Natural killer cell treated with Interleukin-12 subunit alpha and Interleukin-12 subunit beta and Interleukin-15 and Interleukin-18, amount 100 ng/mL, for 72 hours (primary cell): ENCODE results near the gene PCGF3. TPM values are rescaled to one million over a fixed set of nuclear protein-coding genes. Genes with fewer than 3 reads are reported as not detected.
A peak's percentile ranks its signal among the peaks of the same experiment; 100 is the strongest.

Experiments used
- ATAC-seq, 2 donors: fragments of 150-1000 bp; cut with Tn5 transposase in 1 of 2; sonication (Bioruptor Pico), chemical (Tn5 transposase) in 1 of 2; 2 replicates each; pipeline ENCODE4 v1.10.0; 2021
- DNase-seq: peaks from one replicate; pipeline ENCODE4 v3.0.0; 2022; ENCODE audit warnings: low spot score
- H3K27ac Mint-ChIP-seq, 2 donors: 1 replicate in 1 of 2; 2 replicates in 1 of 2; pipeline ENCODE4 v1.8.0; 2022; ENCODE audit warnings: mixed read lengths in 2 of 2, mild to moderate bottlenecking in 1 of 2, moderate library complexity in 1 of 2
- H3K27me3 Mint-ChIP-seq, 2 donors: 1 replicate in 1 of 2; 2 replicates in 1 of 2; pipeline ENCODE4 v1.8.0; 2022; ENCODE audit warnings: mixed read lengths in 2 of 2
- H3K36me3 Mint-ChIP-seq: one replicate; pipeline ENCODE4 v1.8.0; 2022; ENCODE audit warnings: mixed read lengths
- H3K4me1 Mint-ChIP-seq, 2 donors: 1 replicate in 1 of 2; 2 replicates in 1 of 2; pipeline ENCODE4 v1.8.0; 2022; ENCODE audit warnings: low read depth in 2 of 2, mixed read lengths in 2 of 2, mild to moderate bottlenecking in 1 of 2
- H3K4me3 Mint-ChIP-seq: one replicate; pipeline ENCODE4 v1.8.0; 2022; ENCODE audit warnings: mixed read lengths
- H3K9me3 Mint-ChIP-seq: 2 replicates; pipeline ENCODE4 v1.8.0; 2022; ENCODE audit warnings: mixed read lengths
- total RNA-seq, 2 donors: library from RNA; stranded (reverse); gene quantifications; one replicate each; pipeline ENCODE4 v1.2.3, GENCODE V29; 2022

Gene PCGF3
- total RNA-seq, 2 donors from 2014 or later, result 50.6 to 54.3 TPM

DNA sequence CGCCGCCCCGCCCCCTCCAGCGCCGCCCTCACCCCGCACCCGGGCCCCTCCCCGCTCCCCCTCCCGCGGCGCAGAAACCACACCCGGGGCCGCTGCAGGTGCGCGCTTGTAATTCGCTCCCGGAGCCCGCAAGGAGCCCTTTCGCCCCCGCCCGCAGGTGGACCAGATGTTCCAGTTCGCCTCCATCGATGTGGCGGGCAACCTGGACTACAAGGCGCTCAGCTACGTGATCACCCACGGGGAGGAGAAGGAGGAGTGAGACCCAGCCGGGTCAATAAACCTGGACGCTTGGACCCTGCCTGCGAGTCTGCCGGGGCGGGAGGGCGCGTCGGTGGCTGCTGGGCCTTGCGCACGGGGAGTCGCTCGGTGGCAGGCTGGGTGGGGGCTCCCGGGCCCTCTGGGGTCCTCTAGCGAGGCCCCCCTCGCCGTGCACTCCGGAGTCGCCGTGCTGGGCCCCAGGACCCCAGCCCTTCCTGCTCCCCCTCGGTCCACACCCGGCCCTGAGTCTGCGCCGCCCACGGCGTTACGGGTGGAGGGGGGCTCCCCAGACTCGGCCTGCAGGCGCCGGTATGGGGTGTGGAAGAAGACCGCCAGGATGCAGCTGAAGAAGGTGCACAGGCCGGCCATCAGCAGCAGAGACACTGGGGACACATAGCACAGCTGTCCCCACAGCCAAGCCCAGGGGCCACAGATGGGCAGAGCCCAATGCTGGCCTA is 23.7 kb upstream of the PCGF3 start:
- H3K36me3 Mint-ChIP-seq, result no peaks in the 10 kb centered on the region
- DNase-seq, result no peak

DNA sequence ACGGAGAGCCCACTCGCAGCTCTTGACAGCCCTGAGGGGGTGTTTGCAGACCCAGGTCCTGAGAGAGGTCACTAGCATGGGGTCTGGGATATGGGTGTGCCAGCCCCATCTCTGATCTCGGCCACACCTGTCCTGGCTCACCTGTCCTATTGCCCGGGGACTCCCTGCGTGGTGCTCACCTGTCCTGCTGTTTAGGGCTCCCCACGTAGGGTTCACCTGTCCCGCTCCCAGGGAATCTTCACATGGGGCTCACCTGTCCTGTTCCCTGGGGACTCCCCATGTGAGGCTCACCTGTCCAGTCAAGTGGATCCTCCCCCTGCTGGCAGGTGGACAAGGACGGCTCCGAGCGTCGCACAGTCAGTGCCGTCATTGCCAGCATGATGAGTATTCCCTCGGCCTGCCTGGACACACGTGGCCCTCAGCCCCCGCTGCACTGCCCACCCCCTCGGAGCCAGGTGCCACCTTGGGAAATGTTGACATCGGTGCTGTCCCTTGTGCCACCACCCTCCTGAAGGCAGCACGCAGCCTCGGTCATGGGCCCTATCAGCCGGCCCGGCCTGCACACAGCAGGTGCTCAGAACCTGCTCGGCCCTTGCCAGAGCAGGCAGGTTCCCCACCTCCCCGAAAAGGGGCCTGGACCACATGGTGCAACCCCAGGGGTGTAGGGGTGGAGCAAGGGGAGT is 23.0 kb upstream of the PCGF3 start:
- H3K36me3 Mint-ChIP-seq, result no peaks in the 10 kb centered on the region
- peaks cover 5 to 23% of the 10 kb centered on the region in 2 donors for H3K4me1 Mint-ChIP-seq
- no peaks in the 10 kb centered on the region for H3K27me3 Mint-ChIP-seq
- no peaks in the 10 kb centered on the region for H3K9me3 Mint-ChIP-seq
- peak overlapping the region; percentile 25 for H3K4me3 Mint-ChIP-seq
- DNase-seq (no peak), ATAC-seq (no peak)
- H3K27ac Mint-ChIP-seq, result no peak overlapping the region

More for the DNA sequence above, 23.7 kb upstream of the PCGF3 start:
- Mint-ChIP-seq H3K4me1 (peaks cover 5 to 22% of the 10 kb centered on the region in 2 donors), H3K27me3 (no peaks in the 10 kb centered on the region), H3K27ac (no peak overlapping the region), H3K9me3 (no peaks in the 10 kb centered on the region), H3K4me3 (no peak overlapping the region)
- ATAC-seq, result peak; percentile 1 to 8

DNA sequence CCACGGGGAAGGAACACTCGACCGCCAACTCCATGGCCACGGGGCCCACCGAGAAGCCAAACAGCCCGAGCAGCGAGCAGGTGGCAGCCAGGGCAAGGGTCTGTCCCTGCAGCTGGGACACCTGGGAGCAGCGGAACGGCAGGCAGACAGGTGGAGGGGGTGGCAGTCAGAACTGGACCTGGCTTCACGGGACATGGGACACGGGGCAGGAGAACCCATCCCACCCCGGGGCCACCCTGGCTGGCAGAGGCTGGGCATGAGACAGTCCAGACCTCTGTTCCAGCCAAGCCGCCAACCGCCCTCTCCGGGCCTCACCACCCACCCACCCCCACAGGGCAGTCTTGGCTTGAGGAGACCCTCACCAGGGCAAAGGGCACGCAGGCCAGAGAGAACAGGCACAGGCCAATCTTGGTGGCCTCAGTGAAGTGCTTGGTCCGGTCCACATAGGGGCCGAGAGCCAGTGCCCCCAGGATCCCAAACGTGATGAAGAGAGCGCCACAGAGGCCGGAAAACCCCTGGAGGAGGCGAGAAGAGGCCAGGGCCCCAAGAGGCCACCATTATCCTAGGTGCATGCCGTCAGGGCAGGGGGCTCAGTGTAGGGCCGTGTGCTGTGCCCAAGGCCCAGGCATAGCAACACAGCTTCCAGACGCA is 22.3 kb upstream of the PCGF3 start:
- Mint-ChIP-seq H3K27me3 (no peaks in the 10 kb centered on the region), H3K4me3 (no peak overlapping the region), H3K27ac (no peak overlapping the region), H3K36me3 (no peaks in the 10 kb centered on the region), H3K4me1 (peaks cover 5 to 28% of the 10 kb centered on the region in 2 donors), H3K9me3 (no peaks in the 10 kb centered on the region)
- ATAC-seq (no peak), DNase-seq (no peak)

DNA sequence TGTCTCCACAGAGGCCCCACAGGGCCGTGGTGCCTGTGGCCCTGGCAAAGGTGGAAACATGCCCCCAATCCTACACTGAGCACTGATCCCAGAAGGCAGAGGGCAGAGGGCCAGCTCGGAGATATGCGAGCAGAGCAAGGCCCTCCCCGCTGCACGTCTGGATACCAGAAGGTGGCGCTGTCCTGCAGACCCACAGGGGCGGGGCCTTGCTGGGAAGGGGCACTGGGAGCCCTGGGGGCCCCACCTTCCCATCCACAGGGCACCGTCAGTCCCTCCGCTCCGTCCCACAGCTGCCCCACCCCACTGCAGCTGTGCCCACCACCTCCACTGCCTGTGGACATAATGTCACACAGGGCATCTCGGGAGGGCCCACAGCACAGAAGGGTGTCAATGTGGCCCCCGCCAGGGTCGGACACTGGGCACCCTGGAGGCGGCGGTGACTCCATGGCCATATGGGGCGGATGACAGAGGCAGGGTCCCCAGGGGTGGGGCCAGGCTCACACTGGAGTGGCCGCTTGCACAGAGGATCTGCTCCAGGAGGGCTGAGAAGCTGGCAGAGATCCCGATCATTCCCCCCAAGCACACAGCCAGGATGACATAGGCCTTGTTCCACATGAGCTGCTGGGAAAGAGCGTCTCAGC is 21.5 kb upstream of the PCGF3 start:
- no peaks in the 10 kb centered on the region for H3K27me3 Mint-ChIP-seq
- DNase-seq (no peak), ATAC-seq (no peak)
- H3K36me3 Mint-ChIP-seq, result no peaks in the 10 kb centered on the region
- no peak overlapping the region for H3K4me3 Mint-ChIP-seq
- H3K9me3 Mint-ChIP-seq, result no peaks in the 10 kb centered on the region
- no peak overlapping the region for H3K27ac Mint-ChIP-seq
- peaks cover 5 to 28% of the 10 kb centered on the region in 2 donors for H3K4me1 Mint-ChIP-seq

DNA sequence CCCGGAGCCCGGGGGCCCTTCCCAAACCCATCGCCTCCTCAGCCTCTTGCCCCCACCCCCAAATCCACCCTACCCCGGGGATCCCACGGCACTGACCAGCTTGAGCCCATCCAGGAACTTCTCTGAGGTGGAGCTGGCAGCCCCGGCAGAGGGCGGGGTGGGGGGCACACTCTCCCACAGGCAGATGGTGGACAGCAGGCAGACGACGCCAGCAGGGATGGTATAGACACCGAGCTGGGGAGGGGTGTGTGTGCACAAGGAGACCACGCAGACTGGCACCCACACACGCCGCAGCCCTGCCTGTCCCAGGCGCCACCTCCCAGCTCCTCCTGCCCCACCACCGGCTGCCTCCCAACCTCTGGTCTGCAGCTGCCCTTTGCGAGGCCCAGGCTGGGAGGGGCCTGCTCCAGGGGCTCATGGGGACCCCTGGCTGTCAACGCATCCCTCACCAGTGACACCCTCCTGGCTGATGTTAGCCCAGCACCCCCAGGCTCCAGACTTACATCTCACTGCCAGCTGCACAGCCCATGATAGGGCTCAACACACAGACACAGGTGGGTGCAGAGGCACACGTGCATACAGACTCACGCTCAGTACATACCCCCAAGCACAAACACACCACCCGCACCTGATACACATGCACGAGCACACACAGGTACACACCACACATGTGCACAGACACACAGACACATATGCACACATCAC is 20.9 kb upstream of the PCGF3 start:
- no peak overlapping the region for H3K4me3 Mint-ChIP-seq
- no peaks in the 10 kb centered on the region for H3K27me3 Mint-ChIP-seq
- H3K27ac Mint-ChIP-seq, result peak overlapping the region in 1 of 2 donors; percentile 20
- no peaks in the 10 kb centered on the region for H3K9me3 Mint-ChIP-seq
- no peak for ATAC-seq
- H3K36me3 Mint-ChIP-seq, result no peaks in the 10 kb centered on the region
- peaks cover 5 to 27% of the 10 kb centered on the region in 2 donors for H3K4me1 Mint-ChIP-seq
- no peak for DNase-seq

DNA sequence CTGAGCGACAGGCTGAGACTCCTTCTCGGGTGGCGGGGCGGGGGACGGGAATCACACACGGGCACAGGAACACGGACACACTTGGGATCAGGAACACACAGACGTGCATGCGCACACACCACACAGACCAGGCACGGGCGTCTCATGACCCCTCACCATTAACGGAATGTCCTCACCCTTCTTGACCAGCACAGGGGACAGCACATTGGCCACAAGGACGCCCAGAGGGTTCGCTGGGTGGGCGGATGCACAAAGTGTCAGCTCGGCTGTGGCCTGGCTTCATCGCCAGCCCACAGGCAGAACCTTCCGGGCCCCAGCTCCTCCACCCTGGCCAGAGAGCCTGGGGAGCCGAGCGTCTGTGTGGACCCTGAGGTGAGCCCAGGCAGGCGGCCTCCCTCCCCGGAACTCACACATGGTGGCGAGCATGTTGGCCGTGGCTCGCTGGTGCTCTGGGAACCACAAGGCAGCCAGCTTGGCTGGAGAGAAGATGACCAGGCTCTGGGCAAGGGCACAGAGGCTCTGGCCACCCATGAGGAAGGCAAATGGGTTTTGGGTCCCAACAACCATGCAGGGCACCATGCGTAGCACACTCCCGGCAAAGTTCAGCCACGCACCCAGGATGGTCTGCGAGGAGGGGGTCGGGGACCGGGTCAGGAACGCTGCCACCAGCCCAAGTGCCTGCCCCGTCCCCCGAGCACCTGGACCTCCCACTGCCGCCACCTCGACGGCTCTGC is 19.8 kb upstream of the PCGF3 start:
- ATAC-seq, result no peak
- no peak for DNase-seq
- Mint-ChIP-seq H3K4me1 (peaks cover 5 to 21% of the 10 kb centered on the region in 2 donors), H3K36me3 (no peaks in the 10 kb centered on the region), H3K9me3 (no peaks in the 10 kb centered on the region), H3K27ac (no peak overlapping the region), H3K27me3 (no peaks in the 10 kb centered on the region), H3K4me3 (no peak overlapping the region)

DNA sequence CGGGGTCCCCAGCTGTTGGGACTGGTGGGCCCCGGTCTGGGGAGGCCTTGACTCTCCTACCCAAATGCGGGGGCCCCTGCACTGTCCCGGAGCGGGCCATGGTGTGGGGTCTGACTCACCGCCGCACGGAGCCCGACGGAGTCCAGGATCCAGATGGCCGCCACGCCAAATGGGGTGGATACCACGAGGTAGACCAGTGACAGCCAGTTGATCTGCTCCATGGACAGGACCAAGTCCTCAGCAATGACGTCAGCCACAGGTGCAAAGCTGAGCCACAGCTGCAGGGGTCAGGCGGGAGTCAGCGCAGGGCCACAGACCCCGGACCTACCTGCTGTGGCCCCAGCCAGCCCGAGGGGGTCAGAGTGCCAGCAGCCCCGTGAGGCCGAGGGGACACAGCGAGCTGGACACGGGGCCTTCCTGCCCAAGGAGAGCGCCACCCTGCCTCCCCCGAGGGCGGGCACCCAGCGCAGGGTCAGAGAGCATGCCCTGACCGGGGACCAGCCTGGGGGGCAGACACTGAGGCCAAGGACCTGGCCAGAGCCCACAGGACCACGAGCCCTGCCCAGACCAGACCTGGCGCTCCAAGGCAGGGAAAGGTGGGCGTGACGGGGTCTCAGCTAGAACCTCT is 19.1 kb upstream of the PCGF3 start:
- DNase-seq (no peak), ATAC-seq (no peak)
- Mint-ChIP-seq H3K27ac (no peak overlapping the region), H3K36me3 (no peaks in the 10 kb centered on the region), H3K4me3 (no peak overlapping the region), H3K27me3 (no peaks in the 10 kb centered on the region), H3K9me3 (no peaks in the 10 kb centered on the region), H3K4me1 (peaks cover 5 to 20% of the 10 kb centered on the region in 2 donors)

DNA sequence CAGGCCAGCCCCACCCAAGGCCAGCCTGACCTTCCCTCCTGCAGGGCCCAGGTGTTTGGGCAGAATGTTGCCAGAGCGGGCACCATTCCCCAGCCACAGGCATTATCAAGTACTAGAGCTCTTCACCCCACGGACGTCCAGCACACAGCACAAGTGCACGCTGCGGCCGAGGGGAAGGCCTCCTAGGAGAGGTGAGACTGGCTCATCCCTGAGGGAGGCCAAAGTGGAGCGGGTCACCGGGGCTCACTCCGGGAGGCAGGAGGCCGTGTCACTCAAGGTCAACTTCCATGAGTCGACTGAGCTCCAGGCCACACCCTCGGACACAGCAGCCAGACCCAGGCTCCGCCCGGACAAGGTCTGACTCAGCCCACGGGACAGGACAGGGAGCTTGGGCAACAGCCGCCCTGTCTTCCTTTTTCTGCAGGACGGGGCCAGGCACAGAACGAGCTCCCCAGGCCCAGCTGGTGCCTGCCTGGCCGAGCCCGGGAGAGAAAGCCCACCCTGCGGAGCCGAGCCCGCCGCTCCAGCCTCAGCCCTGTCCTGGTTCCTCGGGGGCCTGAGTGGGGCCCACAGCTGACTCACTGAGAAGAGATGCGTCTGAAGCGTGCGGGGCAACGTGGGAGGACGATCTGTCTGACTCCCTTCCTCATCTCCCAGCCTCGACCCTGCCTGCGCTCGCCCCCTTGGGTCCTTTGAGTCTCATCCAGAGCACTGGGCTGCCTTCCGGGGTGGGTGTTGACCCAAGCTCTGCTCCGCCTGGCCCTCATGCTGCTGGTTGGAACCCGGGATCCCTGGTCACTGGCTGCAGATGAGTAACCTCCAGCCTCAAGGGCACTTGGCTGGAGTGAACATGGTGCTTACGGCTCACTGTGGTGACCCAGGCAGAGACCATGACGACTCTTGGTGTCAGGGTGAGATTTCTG is 18.3 kb upstream of the PCGF3 start:
- ATAC-seq, result no peak
- DNase-seq, result no peak
- no peaks in the 10 kb centered on the region for H3K9me3 Mint-ChIP-seq
- H3K27me3 Mint-ChIP-seq, result no peaks in the 10 kb centered on the region
- H3K4me3 Mint-ChIP-seq, result no peak overlapping the region
- H3K4me1 Mint-ChIP-seq, result peaks cover 5 to 20% of the 10 kb centered on the region in 2 donors
- H3K36me3 Mint-ChIP-seq, result no peaks in the 10 kb centered on the region
- H3K27ac Mint-ChIP-seq, result no peak overlapping the region

DNA sequence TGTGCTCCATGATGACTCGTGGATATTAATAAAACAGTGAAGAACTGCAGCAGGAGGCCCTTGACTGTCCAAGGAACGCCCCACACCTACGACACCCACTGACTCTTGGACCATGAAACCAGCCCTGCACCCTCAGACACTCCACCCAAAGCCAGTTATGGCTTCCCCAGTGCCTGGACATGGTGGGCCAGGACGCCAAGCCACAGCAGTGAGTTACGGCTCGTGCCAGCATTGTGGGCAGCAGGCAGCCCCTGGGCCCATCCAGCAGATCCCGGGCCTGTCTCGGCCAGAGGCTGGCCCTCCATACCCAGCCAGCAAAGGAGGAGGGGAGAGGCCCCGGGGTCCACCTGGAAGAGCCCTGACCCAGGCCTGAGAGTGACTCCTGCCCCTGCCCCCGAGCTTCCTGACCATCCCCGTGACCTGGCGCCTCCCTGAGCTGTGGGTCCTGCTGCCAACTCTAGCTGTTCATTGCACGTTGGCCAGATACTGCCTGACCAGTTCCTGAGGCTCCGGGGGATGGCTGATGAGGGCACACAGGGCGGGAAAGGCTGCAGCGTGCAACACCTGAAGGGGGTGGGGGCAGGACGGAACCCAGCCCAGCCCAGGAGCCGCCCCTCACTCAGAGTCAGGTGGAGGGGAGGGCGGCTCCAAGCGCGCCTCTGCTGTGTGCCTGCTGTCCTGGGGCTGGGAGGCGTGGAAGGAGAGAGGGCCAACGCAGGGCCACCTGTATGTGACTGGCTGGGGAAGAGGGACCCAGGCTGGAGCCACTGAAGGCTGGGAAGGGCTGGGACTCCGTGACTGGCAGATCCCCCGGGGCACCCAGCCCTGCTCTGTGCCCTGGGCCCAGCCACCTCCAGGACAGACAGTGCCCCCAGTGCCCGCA is 17.4 kb upstream of the PCGF3 start:
- no peaks in the 10 kb centered on the region for H3K9me3 Mint-ChIP-seq
- H3K4me1 Mint-ChIP-seq, result peaks cover 5 to 17% of the 10 kb centered on the region in 2 donors
- no peak overlapping the region for H3K27ac Mint-ChIP-seq
- no peaks in the 10 kb centered on the region for H3K27me3 Mint-ChIP-seq
- DNase-seq (no peak), ATAC-seq (peak; percentile 1 to 21)
- H3K4me3 Mint-ChIP-seq, result no peak overlapping the region
- H3K36me3 Mint-ChIP-seq, result no peaks in the 10 kb centered on the region

DNA sequence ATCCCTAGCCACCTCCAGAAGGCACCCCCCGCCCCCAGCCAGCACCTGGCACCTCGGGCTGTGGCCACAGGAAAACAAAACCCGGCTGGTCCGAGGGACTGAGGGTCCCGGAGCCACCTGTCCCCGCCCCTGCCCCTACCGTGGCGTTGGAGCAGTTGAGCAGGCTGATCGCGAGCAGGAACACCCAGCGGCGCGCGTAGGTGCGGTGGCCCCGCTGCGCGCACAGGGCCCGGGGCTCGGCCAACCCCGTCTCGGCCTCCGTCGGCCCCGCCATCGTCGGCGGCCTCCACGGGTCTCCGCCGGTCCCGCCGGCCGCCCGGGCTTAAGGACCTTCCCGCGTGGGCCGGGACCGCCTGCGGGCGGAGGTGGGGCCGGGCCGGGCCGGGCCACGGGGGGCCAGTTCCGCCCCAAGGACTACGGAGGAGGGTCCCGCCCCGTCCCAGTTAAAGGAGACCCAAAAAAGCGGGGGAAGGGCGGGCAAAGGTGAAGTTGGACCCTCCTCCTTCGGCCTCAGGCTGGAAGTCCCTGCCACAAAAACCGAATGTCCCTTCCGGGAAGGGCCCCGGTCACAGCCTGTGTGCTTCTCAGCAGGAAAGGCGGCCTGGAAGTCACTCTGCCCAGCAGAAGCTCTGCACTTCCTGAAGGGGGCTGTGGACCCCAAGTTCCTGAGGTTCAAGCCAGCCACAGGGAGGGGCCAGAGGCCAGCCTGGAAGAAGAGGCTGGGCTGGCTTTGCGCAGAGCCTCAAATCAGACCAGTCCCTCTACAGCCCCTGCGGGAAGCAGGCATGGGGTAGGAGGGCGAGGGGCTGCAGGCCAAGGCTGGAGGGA is 16.6 kb upstream of the PCGF3 start, which contains the start of gene SLC49A3:
TSS of gene SLC49A3 (minus strand) at position 298 of the 828 bp plus-strand sequence. CDS start at position 274, 24 bp downstream.
- Mint-ChIP-seq H3K27ac (peak within 1 kb of the TSS; percentile 28 to 59), H3K9me3 (no peaks in the 10 kb centered on the region)

More for the DNA sequence above, 16.6 kb upstream of the PCGF3 start, which contains the start of gene SLC49A3:
- ATAC-seq (peak; percentile 53 to 71), DNase-seq (peak; percentile 69)
- Mint-ChIP-seq H3K4me1 (peaks cover 5 to 15% of the 10 kb centered on the region in 2 donors), H3K27me3 (no peaks in the 10 kb centered on the region), H3K4me3 (peak within 1 kb of the TSS; percentile 10), H3K36me3 (no peaks in the 10 kb centered on the region)
